GM10266 (cell line): ENCODE results near the gene MAGEL2.

ENCODE experiments used
- DNase-seq: peaks from one replicate; pipeline ENCODE4 v3.0.0; 2012; ENCODE audit errors: extremely low spot score
- TF ChIP-seq, protein P1 (sequence below): IDR thresholded peaks from 2 replicates; pipeline ENCODE4 v1.5.1; 2012; ENCODE audit warnings: mild to moderate bottlenecking, low read depth; ENCODE audit not compliant: control insufficient read depth, insufficient read depth; ENCODE audit errors: missing control alignments

The MAGEL2 gene

DNA sequence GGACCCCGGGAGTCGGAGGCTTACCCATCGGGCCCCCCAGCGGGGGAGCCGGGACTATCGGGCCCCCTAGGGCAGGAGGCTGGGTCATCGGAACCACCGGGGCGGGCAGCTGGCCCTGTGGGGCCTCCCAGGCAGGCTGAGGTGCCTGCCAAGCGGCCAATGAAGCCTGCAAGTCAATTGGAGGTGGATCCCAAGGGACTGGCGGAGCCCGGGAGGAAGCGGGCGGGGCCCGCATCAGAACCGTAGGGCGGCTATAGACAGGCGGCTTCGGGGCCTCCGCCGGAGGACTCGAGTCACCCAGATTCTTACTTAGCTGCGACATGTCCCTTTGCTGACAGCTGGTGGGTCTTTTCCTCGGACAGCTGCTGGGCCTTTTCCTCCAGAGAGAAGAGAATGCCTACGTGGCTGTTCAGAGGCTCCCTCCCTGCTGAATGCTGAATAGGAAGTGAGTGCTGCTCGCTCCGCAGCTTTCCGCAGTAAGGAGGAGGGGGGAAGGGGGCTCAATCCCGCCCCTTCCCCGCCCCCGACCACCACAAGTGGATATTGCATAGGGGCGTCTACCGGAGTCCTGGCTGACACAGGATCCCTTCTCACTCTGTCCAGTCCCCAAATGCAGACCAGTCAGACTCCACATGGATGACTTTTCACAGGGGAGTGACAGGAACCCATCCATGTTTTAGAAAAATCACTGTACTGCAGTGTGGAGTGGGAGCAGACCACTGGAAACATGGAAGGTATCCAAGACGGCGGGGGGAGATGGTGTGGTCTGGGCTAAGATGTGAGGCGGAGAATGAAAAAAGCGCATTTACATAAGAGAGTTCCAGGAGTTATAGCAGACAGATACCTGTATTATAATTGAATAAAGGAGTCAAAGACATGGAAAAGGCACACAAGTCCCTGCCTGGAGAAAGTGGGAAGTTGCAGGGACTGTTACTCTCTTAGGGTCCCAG, at the start of gene MAGEL2:
TSS of gene MAGEL2 (minus strand) at position 447 of the 950 bp plus-strand sequence. CDS start at position 322, 125 bp downstream.
- no peak for DNase-seq
- TF ChIP-seq, protein P1, sequence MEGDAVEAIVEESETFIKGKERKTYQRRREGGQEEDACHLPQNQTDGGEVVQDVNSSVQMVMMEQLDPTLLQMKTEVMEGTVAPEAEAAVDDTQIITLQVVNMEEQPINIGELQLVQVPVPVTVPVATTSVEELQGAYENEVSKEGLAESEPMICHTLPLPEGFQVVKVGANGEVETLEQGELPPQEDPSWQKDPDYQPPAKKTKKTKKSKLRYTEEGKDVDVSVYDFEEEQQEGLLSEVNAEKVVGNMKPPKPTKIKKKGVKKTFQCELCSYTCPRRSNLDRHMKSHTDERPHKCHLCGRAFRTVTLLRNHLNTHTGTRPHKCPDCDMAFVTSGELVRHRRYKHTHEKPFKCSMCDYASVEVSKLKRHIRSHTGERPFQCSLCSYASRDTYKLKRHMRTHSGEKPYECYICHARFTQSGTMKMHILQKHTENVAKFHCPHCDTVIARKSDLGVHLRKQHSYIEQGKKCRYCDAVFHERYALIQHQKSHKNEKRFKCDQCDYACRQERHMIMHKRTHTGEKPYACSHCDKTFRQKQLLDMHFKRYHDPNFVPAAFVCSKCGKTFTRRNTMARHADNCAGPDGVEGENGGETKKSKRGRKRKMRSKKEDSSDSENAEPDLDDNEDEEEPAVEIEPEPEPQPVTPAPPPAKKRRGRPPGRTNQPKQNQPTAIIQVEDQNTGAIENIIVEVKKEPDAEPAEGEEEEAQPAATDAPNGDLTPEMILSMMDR = no peak

DNA sequence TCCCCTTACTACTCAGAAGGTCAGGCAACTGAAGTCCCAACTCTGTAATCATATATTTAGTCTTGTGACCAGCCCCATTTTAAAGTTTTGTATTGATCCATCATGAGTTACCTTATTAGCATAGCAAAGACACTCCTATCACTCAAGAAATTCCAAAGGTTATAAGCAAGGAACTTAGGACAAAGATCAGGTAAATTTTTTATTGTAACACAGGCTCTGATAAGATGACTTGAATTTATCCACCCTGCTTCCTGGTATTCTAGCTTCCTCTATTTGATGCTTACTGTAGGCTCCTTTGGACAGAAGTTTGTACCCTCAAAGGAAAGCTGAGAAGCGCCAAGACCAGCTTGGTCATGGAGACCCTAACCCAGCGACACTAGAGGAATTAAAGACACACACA, 47.6 kb upstream of the MAGEL2 start:
- no peak for DNase-seq
- TF ChIP-seq, protein P1 = no peak

DNA sequence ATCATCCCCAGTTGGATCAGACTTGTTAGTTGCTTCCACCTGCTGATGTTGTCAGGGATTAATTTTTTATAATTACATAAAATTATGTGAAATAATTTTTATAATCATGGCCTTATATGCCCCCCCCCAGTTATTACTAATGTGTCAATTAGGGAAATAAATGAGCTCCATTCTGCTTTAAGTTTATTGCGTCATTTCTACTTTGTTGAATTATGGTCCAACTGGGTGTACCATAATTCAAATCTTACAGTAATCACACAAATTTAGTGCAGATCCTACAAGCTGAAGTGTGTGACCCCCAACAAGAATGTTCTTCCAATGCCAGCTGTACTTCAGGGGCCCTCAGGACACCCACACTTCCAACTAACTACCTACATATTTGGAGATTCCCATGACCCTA, 46.9 kb upstream of the MAGEL2 start:
- DNase-seq = no peak
- TF ChIP-seq, protein P1 = no peak

DNA sequence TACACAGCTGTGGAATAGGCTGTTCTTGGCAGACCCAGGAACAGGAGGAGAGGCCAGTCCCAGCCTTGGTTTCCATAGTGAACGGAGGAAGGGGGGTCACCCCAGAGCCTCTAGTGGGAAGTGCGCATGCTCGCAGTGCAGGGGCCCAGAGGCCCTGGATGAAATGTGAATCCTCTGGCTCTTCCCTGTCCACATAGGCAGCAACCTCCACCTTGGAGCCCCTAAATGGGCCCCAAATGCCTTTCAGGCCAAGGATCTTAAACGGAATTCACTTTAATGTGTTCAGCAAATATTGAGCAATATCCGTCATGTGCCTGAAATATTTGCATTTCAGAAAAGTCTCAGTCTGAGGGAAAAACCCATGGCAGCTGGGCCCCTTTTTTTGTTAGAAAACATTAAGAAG, 42.8 kb upstream of the MAGEL2 start:
- TF ChIP-seq, protein P1 = no peak
- DNase-seq = no peak

DNA sequence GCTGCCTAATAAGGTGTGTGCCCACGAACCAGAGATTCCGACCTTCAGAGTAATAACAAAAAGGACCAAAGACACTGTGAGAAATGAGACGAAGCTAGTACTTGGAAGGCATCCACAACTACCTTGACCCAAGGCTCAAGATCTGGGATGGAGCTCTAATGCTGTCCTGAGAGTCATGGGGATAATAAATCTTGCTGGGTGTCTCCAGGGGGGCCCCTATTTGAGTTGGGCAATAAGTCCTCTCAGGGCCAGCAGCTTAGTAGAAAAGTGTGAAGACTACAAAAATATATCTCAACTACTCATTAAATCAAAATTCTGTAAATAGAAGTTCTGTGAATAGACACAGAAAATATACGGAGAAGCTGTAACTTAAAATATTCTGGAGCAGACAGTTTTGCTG, 42.3 kb upstream of the MAGEL2 start:
- DNase-seq = no peak
- TF ChIP-seq, protein P1 = no peak

DNA sequence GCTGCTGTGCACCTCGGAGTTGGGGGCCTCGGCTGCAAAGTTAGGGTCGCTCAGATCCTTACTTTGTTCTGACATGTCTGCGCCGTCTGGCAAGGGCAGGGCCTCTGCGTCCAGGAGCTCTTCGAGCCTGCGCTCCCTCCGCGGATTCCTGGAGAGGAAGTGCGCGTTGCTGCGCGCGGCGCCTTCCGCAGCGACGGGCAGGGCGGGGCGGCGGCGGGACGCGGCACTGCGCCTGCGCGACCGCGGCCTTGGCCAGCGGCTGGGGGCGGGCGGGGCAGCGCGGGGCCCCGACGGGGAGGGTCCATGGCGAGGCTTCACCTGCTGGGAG, 39.4 kb upstream of the MAGEL2 start, which contains the start of gene NDN:
TSS of gene NDN (minus strand) at position 163 of the 328 bp plus-strand sequence. CDS start at position 75, 88 bp downstream.
- TF ChIP-seq, protein P1 = no peak
- DNase-seq = no peak
